NB4 (cell line): ENCODE data around the gene CREBRF.
"Not testable (repeated sequence)": the region's sequence is repeated elsewhere in the genome, so short reads cannot be mapped to it uniquely, and the experiment has no call there.

ENCODE experiments used
- CTCF ChIP-seq: IDR thresholded peaks from one replicate; pipeline ENCODE4 v1.5.1; 2012; ENCODE audit warnings: low read depth, low read length
- MYC ChIP-seq: IDR thresholded peaks from 2 replicates; pipeline ENCODE4 v1.6.1; 2011; ENCODE audit warnings: low read depth, low read length
- POLR2A ChIP-seq: IDR thresholded peaks from 2 replicates; pipeline ENCODE4 v1.6.1; 2011; ENCODE audit warnings: mild to moderate bottlenecking; ENCODE audit not compliant: insufficient read length; ENCODE audit errors: extremely low read depth

- not testable (repeated sequence) for TF ChIP-seq CTCF, POLR2A, MYC
Measured at GRCh38 chr5:173154619-173155018, 98.5 kb downstream of the CREBRF start.
